22Rv1 (cell line): ENCODE measurements around the gene C2CD3.

Experiments
- CTCF ChIP-seq: fragments of 450-650 bp; IDR thresholded peaks from 2 replicates; pipeline ENCODE4 v1.5.1; 2017; ENCODE audit warnings: mild to moderate bottlenecking
- ZFX ChIP-seq: fragments of 450-650 bp; IDR thresholded peaks from 2 replicates; pipeline ENCODE4 v1.6.1; 2017; ENCODE audit warnings: antibody characterized with exemption, borderline replicate concordance

- TF ChIP-seq CTCF: no peak
- TF ChIP-seq ZFX: no peak
These were observed 70.6 kb downstream of the C2CD3 start for GRCh38 chr11:74100231-74100630.
